Keratinocyte (primary cell): ENCODE measurements around the gene ALX4.

Experiments
- EZH2 ChIP-seq: IDR thresholded peaks from one replicate; pipeline ENCODE4 v1.6.1; 2012; ENCODE audit warnings: inconsistent platforms, mild to moderate bottlenecking, low read length, moderate library complexity
- TF ChIP-seq, protein P1 (sequence below), 3 experiments: IDR thresholded peaks in 1 of 3; conservative IDR thresholded peaks in 1 of 3; optimal IDR thresholded peaks in 1 of 3; 2 replicates in 2 of 3; 3 replicates in 1 of 3; pipeline versions ENCODE3 to v1.5.1; 2011; ENCODE audit warnings: low read length in 3 of 3, mild to moderate bottlenecking in 3 of 3, moderate library complexity in 2 of 3, control low read depth in 1 of 3, inconsistent platforms in 1 of 3; ENCODE audit not compliant: insufficient read depth in 2 of 3; ENCODE audit errors: extremely low read depth in 1 of 3

DNA sequence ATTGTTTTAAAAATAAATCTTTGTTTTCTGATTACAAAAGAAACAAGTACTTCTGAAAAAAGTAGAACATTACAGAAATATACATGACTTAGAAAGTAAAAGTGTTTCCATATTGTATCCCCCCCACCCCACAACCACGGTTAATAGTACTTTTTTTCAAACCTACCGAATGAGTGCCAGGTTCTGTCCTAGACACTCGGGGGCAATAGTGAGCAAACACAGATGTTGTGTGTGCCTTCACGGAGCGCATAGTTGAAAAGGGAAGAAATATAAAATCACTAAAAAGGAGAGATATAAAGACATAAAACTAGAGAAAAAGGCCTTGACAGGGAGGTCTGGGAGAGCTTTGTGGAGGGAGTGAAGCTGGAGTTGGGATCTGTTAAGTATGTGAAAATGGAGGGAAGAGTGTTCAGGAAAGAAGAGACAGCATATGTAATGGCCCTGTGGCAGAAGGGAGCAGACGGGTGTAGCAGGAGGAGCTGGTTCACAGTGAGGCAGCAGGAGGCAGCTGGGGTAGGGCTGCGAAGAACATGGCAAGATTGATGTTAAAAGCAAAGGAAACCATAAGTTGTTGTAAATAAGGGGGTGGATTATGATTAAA, 42.1 kb upstream of the ALX4 start:
- TF ChIP-seq, protein P1, sequence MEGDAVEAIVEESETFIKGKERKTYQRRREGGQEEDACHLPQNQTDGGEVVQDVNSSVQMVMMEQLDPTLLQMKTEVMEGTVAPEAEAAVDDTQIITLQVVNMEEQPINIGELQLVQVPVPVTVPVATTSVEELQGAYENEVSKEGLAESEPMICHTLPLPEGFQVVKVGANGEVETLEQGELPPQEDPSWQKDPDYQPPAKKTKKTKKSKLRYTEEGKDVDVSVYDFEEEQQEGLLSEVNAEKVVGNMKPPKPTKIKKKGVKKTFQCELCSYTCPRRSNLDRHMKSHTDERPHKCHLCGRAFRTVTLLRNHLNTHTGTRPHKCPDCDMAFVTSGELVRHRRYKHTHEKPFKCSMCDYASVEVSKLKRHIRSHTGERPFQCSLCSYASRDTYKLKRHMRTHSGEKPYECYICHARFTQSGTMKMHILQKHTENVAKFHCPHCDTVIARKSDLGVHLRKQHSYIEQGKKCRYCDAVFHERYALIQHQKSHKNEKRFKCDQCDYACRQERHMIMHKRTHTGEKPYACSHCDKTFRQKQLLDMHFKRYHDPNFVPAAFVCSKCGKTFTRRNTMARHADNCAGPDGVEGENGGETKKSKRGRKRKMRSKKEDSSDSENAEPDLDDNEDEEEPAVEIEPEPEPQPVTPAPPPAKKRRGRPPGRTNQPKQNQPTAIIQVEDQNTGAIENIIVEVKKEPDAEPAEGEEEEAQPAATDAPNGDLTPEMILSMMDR (optimal IDR thresholded peaks at IDR 0.05 in 1 of 3, IDR thresholded peaks at IDR 0.05 in 1 of 3, conservative IDR thresholded peaks at IDR 0.05 in 1 of 3; ENCODE audit: extremely low read depth in 1 of 3, insufficient read depth in 2 of 3, low read length in 3 of 3): peak; percentile 25 to 45 (median 26)
- no peak for TF ChIP-seq EZH2
